Trophoblast cell (in vitro differentiated cells and primary cell): Measurements from ENCODE around the gene NRCAM.

Experiments
- DNase-seq, 2 donors: peaks; one replicate each; pipeline ENCODE4 v3.0.0-alpha.2; 2016
- H2AFZ ChIP-seq: 2 replicates; pipeline ENCODE4 v1.6.1; 2013; ENCODE audit warnings: low read length, moderate library complexity, mild to moderate bottlenecking; ENCODE audit not compliant: insufficient read depth, poor library complexity
- H2AK5ac ChIP-seq: 2 replicates; pipeline ENCODE4 v1.6.1; 2013; ENCODE audit warnings: mild to moderate bottlenecking, low read length
- H2BK120ac ChIP-seq: 2 replicates; pipeline ENCODE4 v1.6.1; 2013; ENCODE audit warnings: low read length, mild to moderate bottlenecking, moderate library complexity; ENCODE audit not compliant: insufficient read depth, poor library complexity
- H2BK12ac ChIP-seq: 2 replicates; pipeline ENCODE4 v1.6.1; 2013; ENCODE audit warnings: mild to moderate bottlenecking, low read length, moderate library complexity
- H2BK5ac ChIP-seq: 2 replicates; pipeline ENCODE4 v1.6.1; 2013; ENCODE audit warnings: low read length, low read depth, moderate library complexity, mild to moderate bottlenecking; ENCODE audit not compliant: poor library complexity
- H3K14ac ChIP-seq: 2 replicates; pipeline ENCODE4 v1.6.1; 2013; ENCODE audit warnings: mild to moderate bottlenecking, low read length
- H3K18ac ChIP-seq: 2 replicates; pipeline ENCODE4 v1.6.1; 2013; ENCODE audit warnings: mild to moderate bottlenecking, low read length
- H3K23ac ChIP-seq: 2 replicates; pipeline ENCODE4 v1.6.1; 2013; ENCODE audit warnings: low read length
- H3K27ac ChIP-seq: 2 replicates; pipeline ENCODE4 v1.5.1; 2013; ENCODE audit warnings: low read depth, mild to moderate bottlenecking, inconsistent platforms, low read length, moderate library complexity
- H3K27me3 ChIP-seq: 2 replicates; pipeline ENCODE4 v1.6.1; 2013; ENCODE audit warnings: inconsistent platforms, mild to moderate bottlenecking, low read length, moderate library complexity; ENCODE audit not compliant: insufficient read depth
- H3K36me3 ChIP-seq, 2 experiments: 1 replicate in 1 of 2; 2 replicates in 1 of 2; pipeline ENCODE4 v1.6.1; 2013; ENCODE audit warnings: low read length in 2 of 2, mild to moderate bottlenecking in 2 of 2, moderate library complexity in 1 of 2; ENCODE audit not compliant: insufficient read depth in 2 of 2, control insufficient read depth in 1 of 2
- H3K4ac ChIP-seq: 2 replicates; pipeline ENCODE4 v1.6.1; 2013; ENCODE audit warnings: low read depth, mild to moderate bottlenecking, low read length, moderate library complexity
- H3K4me1 ChIP-seq, 2 experiments: 1 replicate in 1 of 2; 2 replicates in 1 of 2; pipeline ENCODE4 v1.6.1; 2013; ENCODE audit warnings: low read length in 2 of 2, mild to moderate bottlenecking in 2 of 2, moderate library complexity in 1 of 2; ENCODE audit not compliant: insufficient read depth in 2 of 2, control insufficient read depth in 1 of 2
- H3K4me2 ChIP-seq: 2 replicates; pipeline ENCODE4 v1.6.1; 2013; ENCODE audit warnings: inconsistent platforms, mild to moderate bottlenecking, low read length, moderate library complexity
- H3K4me3 ChIP-seq: 2 replicates; pipeline ENCODE4 v1.5.1; 2013; ENCODE audit warnings: mild to moderate bottlenecking, low read depth, low read length, inconsistent platforms
- H3K79me1 ChIP-seq: one replicate; pipeline ENCODE4 v1.6.1; 2013; ENCODE audit warnings: low read length
- H3K79me2 ChIP-seq: 2 replicates; pipeline ENCODE4 v1.6.1; 2013; ENCODE audit warnings: low read length, mild to moderate bottlenecking; ENCODE audit not compliant: control insufficient read depth, insufficient read depth, poor library complexity
- H3K9ac ChIP-seq: 2 replicates; pipeline ENCODE4 v1.6.1; 2013; ENCODE audit warnings: mild to moderate bottlenecking, low read length
- H3K9me3 ChIP-seq: 2 replicates; pipeline ENCODE4 v1.6.1; 2013; ENCODE audit warnings: low read depth, mild to moderate bottlenecking, control low read depth, inconsistent platforms, low read length; ENCODE audit not compliant: insufficient read depth
- H4K12ac ChIP-seq: 2 replicates; pipeline ENCODE4 v1.6.1; 2013; ENCODE audit warnings: low read depth, mild to moderate bottlenecking, low read length, moderate library complexity
- H4K8ac ChIP-seq: 2 replicates; pipeline ENCODE4 v1.6.1; 2013; ENCODE audit warnings: low read depth, mild to moderate bottlenecking, low read length, moderate library complexity
- H4K91ac ChIP-seq: one replicate; pipeline ENCODE4 v1.6.1; 2013; ENCODE audit warnings: low read depth, mild to moderate bottlenecking, low read length, moderate library complexity
- WGBS: extraction: QIAGEN DNeasy Blood & Tissue Kit; methylation state at CpG from one replicate; pipeline ENCODE4 v1.1.7; 2013; ENCODE audit warnings: missing lambda C conversion rate; ENCODE audit not compliant: insufficient read length, insufficient coverage; ENCODE audit errors: extremely low coverage; 5-methylcytosine and 5-hydroxymethylcytosine counted together

The NRCAM gene

GRCh38 chr7:108417144-108417543, 39.1 kb downstream of the NRCAM start:
- WGBS, result no CpG with 5 or more reads among the region's 4 CpGs
- DNase-seq, result no peak
- Histone ChIP-seq H3K4me1 (no peaks in the 10 kb centered on the region), H3K9me3 (no peaks in the 10 kb centered on the region), H2AFZ (no peak overlapping the region), H3K27me3 (no peaks in the 10 kb centered on the region), H3K36me3 (no peaks in the 10 kb centered on the region), H4K8ac (no peak overlapping the region), H2BK5ac (no peak overlapping the region), H3K4me2 (no peak overlapping the region), H4K91ac (no peak overlapping the region), H3K79me1 (no peaks in the 10 kb centered on the region), H3K27ac (no peak overlapping the region), H4K12ac (no peak overlapping the region), H3K4ac (no peak overlapping the region), H2BK12ac (no peak overlapping the region), H3K23ac (no peak overlapping the region), H2AK5ac (no peak overlapping the region), H3K9ac (no peak overlapping the region), H3K4me3 (no peak overlapping the region), H3K18ac (no peak overlapping the region), H3K14ac (no peak overlapping the region), H2BK120ac (no peak overlapping the region), H3K79me2 (no peaks in the 10 kb centered on the region)

GRCh38 chr7:108415821-108416536, 40.3 kb downstream of the NRCAM start:
- Histone ChIP-seq H3K18ac (no peak overlapping the region), H4K91ac (no peak overlapping the region), H2BK5ac (no peak overlapping the region), H3K14ac (no peak overlapping the region), H3K79me2 (no peaks in the 10 kb centered on the region), H3K27me3 (no peaks in the 10 kb centered on the region), H3K27ac (no peak overlapping the region), H3K36me3 (no peaks in the 10 kb centered on the region), H3K4me2 (no peak overlapping the region), H4K8ac (no peak overlapping the region), H2AK5ac (no peak overlapping the region), H3K23ac (no peak overlapping the region), H2BK12ac (no peak overlapping the region), H3K4me3 (no peak overlapping the region), H2BK120ac (no peak overlapping the region), H3K4ac (no peak overlapping the region), H3K79me1 (no peaks in the 10 kb centered on the region), H3K4me1 (no peaks in the 10 kb centered on the region), H2AFZ (no peak overlapping the region), H3K9ac (no peak overlapping the region), H4K12ac (no peak overlapping the region), H3K9me3 (no peaks in the 10 kb centered on the region)
- WGBS, result no CpG with 5 or more reads among the region's 8 CpGs
- no peak for DNase-seq

GRCh38 chr7:108415084-108415483, 41.2 kb downstream of the NRCAM start:
- Histone ChIP-seq H3K4ac (no peak overlapping the region), H3K4me3 (no peak overlapping the region), H4K8ac (no peak overlapping the region), H2BK120ac (no peak overlapping the region), H3K27me3 (no peaks in the 10 kb centered on the region), H3K4me1 (no peaks in the 10 kb centered on the region), H3K79me1 (no peaks in the 10 kb centered on the region), H2AFZ (no peak overlapping the region), H3K27ac (no peak overlapping the region), H2BK12ac (no peak overlapping the region), H3K9me3 (no peaks in the 10 kb centered on the region), H3K14ac (no peak overlapping the region), H2AK5ac (no peak overlapping the region), H4K91ac (no peak overlapping the region), H3K18ac (no peak overlapping the region), H3K9ac (no peak overlapping the region), H3K36me3 (no peaks in the 10 kb centered on the region), H4K12ac (no peak overlapping the region), H3K4me2 (no peak overlapping the region), H3K79me2 (no peaks in the 10 kb centered on the region), H3K23ac (no peak overlapping the region), H2BK5ac (no peak overlapping the region)
- no CpG with 5 or more reads among the region's 4 CpGs for WGBS
- no peak for DNase-seq

- WGBS, result no CpG with 5 or more reads among the region's 3 CpGs
- Histone ChIP-seq H3K4ac (no peak overlapping the region), H2AK5ac (no peak overlapping the region), H3K27ac (no peak overlapping the region), H3K4me1 (no peaks in the 10 kb centered on the region), H3K9me3 (no peaks in the 10 kb centered on the region), H2BK5ac (no peak overlapping the region), H2AFZ (no peak overlapping the region), H3K14ac (no peak overlapping the region), H2BK120ac (no peak overlapping the region), H3K18ac (no peak overlapping the region), H3K23ac (no peak overlapping the region), H3K4me2 (no peak overlapping the region), H4K12ac (no peak overlapping the region), H3K36me3 (no peaks in the 10 kb centered on the region), H2BK12ac (no peak overlapping the region), H3K9ac (no peak overlapping the region), H4K8ac (no peak overlapping the region), H3K27me3 (no peaks in the 10 kb centered on the region), H4K91ac (no peak overlapping the region), H3K4me3 (no peak overlapping the region), H3K79me2 (no peaks in the 10 kb centered on the region), H3K79me1 (no peaks in the 10 kb centered on the region)
- no peak for DNase-seq
Measured at GRCh38 chr7:108413782-108414492, 42.3 kb downstream of the NRCAM start.
